Measurements from ENCODE around the gene SUSD4. TPM values are rescaled to one million over a fixed set of nuclear protein-coding genes. Genes with fewer than 3 reads are reported as not detected.

SUSD4 gene
- total and polyA plus RNA-seq, 2 of the 4 experiments (the other 2 are of a cell fraction), result 1.8 to 2.7 TPM

DNA sequence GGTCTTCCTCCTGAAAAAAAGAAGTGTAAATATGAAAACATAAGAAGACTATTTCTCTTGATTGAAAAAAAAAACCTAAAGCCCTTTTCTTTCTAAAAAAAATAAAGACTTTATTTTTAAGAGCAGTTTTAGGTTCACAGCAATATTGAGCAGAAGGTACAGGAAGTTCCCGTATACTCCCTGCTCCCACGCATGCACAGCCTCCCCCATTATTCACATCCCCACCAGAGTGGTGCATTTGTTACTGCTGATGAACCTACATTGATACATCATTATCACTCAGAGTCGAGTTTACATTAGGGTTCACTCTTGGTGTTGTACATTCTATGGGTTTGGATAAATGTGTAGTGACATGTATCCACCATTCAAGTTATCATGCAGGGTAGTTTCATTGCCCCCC, 128.9 kb downstream of the SUSD4 start:
- Histone ChIP-seq H3K4me3 (ENCODE audit: insufficient read depth, low read depth, low read length) (no peak overlapping the region), H3K27ac (ENCODE audit: insufficient read depth, low read length) (no peak overlapping the region), H2AFZ (replicated peaks; ENCODE audit: low read length, poor library complexity) (no peak overlapping the region), H2AK9ac (replicated peaks; ENCODE audit: low read depth, low read length, poor library complexity) (no peak overlapping the region), H3K18ac (ENCODE audit: low read depth, low read length) (no peak overlapping the region), H3K56ac (ENCODE audit: extremely low read depth, insufficient read depth, low read length) (no peak overlapping the region), H3K4me2 (ENCODE audit: low read depth, low read length) (no peak overlapping the region), H4K5ac (ENCODE audit: low read depth, low read length) (no peak overlapping the region), H3K79me1 (ENCODE audit: low read depth in 1 of 2, low read length in 2 of 2) (peaks cover 0 to 3% of the 10 kb centered on the region in 2 experiments; a peak in 1 of 4 replicates), H3K9me1 (ENCODE audit: insufficient read depth, low read length) (peaks cover 27% of the 10 kb centered on the region), H3K14ac (replicated peaks; ENCODE audit: low read depth, low read length) (no peak overlapping the region), H2BK5ac (ENCODE audit: low read depth, low read length, poor library complexity, severe bottlenecking) (no peak overlapping the region), H3K23ac (ENCODE audit: low read depth, low read length) (no peak overlapping the region), H3K4ac (ENCODE audit: low read depth, low read length) (no peak overlapping the region), H2BK120ac (ENCODE audit: low read depth, low read length) (no peak overlapping the region), H4K91ac (ENCODE audit: insufficient read depth, low read depth, low read length) (no peak overlapping the region), H3K4me1 (ENCODE audit: control insufficient read depth, insufficient read depth, low read length) (peaks cover 17% of the 10 kb centered on the region), H3K9ac (ENCODE audit: low read depth, low read length) (no peak overlapping the region), H3K9me3 (ENCODE audit: control insufficient read depth, insufficient read depth, low read length) (no peaks in the 10 kb centered on the region), H4K8ac (ENCODE audit: low read depth in 2 of 2, low read length in 2 of 2) (no peak overlapping the region), H2BK20ac (ENCODE audit: low read depth, low read length) (no peak overlapping the region), H3K36me3 (ENCODE audit: control insufficient read depth, insufficient read depth, low read length) (no peaks in the 10 kb centered on the region), H4K20me1 (ENCODE audit: insufficient read depth, low read length) (no peaks in the 10 kb centered on the region), H2BK15ac (ENCODE audit: low read depth, low read length) (no peak overlapping the region), H3K27me3 (ENCODE audit: control insufficient read depth, insufficient read depth, low read length) (no peaks in the 10 kb centered on the region), H2AK5ac (ENCODE audit: low read depth, low read length) (peak overlapping the region; percentile 58; the same call in 1 of the 2 replicates)
- POLR2A ChIA-PET (ENCODE audit: unreplicated experiment), result no interaction called here
- ATAC-seq (ENCODE audit: low read depth), result no peak
- no TSS peak for BruUV-seq (replicated peaks)
- no peak for DNase-seq
- TF ChIP-seq FOS (IDR thresholded peaks at IDR 0.05; ENCODE audit: low read depth, low read length) (no peak), CEBPB (IDR thresholded peaks at IDR 0.05; ENCODE audit: low read depth, low read length) (no peak), CTCF (conservative IDR thresholded peaks at IDR 0.05; ENCODE audit: low read depth, low read length) (no peak), MAFK (IDR thresholded peaks at IDR 0.05; ENCODE audit: low read depth, low read length) (no peak), RAD21 (IDR thresholded peaks at IDR 0.05; ENCODE audit: low read length) (no peak), NFE2L2 (IDR thresholded peaks at IDR 0.05; ENCODE audit: low read depth, low read length) (no peak)
- no CpG with 5 or more reads among the region's 3 CpGs for WGBS, 2 experiments (ENCODE audit: extremely low coverage in 2 of 2, insufficient read length in 1 of 2)
- CTCF ChIA-PET, result no interaction called here
- dilution Hi-C loops (cut with HindIII; ENCODE audit: low sequenced_read_pairs, unreplicated experiment), result no loop called here
- in situ Hi-C loops (cut with MboI; ENCODE audit: low sequenced_read_pairs), result no loop called here
- intact Hi-C loops (cut with micrococcal nuclease), result no loop called here
